Peyer's patch (tissue), 4 donors: ENCODE data around the gene DOCK3. TPM values are rescaled to one million over a fixed set of nuclear protein-coding genes. Genes with fewer than 3 reads are reported as not detected.
"Not testable (repeated sequence)": the region's sequence is repeated elsewhere in the genome, so short reads cannot be mapped to it uniquely, and the experiment has no call there.

Experiments used
- DNase-seq, 3 donors: peaks; one replicate each; pipeline ENCODE4 v3.0.0-alpha.2; 2017 to 2019
- H3K27ac ChIP-seq, 4 donors: fragments of 200-600 bp; sonication (generic); one replicate each; pipeline ENCODE4 v1.5.1; 2016 to 2019
- H3K27me3 ChIP-seq, 2 donors: fragments of 200-600 bp; sonication (generic); one replicate each; pipeline ENCODE4 v1.5.1; 2019
- H3K36me3 ChIP-seq, 3 donors: fragments of 200-600 bp; sonication (generic); one replicate each; pipeline ENCODE4 v1.5.1; 2016 to 2019
- H3K4me1 ChIP-seq, 4 donors: fragments of 200-600 bp; sonication (generic); one replicate each; pipeline ENCODE4 v1.5.1; 2016 to 2019
- H3K4me3 ChIP-seq, 4 donors: fragments of 200-600 bp; sonication (generic); 1 replicate in 3 of 4; 2 replicates in 1 of 4; pipeline ENCODE4 v1.5.1; 2016 to 2019; ENCODE audit warnings: mild to moderate bottlenecking in 1 of 4
- H3K9me3 ChIP-seq, 4 donors: fragments of 200-600 bp; sonication (generic); one replicate each; pipeline ENCODE4 v1.5.1; 2016 to 2019; ENCODE audit warnings: mild to moderate bottlenecking in 1 of 4
- CTCF ChIP-seq, 6 experiments: fragments of 450-650 bp in 4 of 6; fragments of 200-600 bp in 2 of 6; sonication (generic) in 1 of 6; IDR thresholded peaks; one replicate each; pipeline ENCODE4 v1.5.1; 2017 to 2019; ENCODE audit warnings: antibody characterized with exemption in 6 of 6, mild to moderate bottlenecking in 3 of 6, moderate library complexity in 1 of 6
- POLR2A ChIP-seq, 2 donors: fragments of 450-650 bp; IDR thresholded peaks; one replicate each; pipeline ENCODE4 v1.5.1; 2017; ENCODE audit warnings: antibody characterized with exemption in 2 of 2, mild to moderate bottlenecking in 2 of 2, moderate library complexity in 2 of 2
- total RNA-seq, 4 donors: library from RNA; depleted of rRNA; stranded (reverse); fragments of >200 nt; gene quantifications; one replicate each; pipeline ENCODE4 v1.1.0, GENCODE V29; 2016

DOCK3 gene
- total RNA-seq, 4 donors from 2014 or later: 0.28 to 0.83 (median 0.40) TPM; not detected in 1

- TF ChIP-seq POLR2A (IDR thresholded peaks at IDR 0.05) (no peak), CTCF (IDR thresholded peaks at IDR 0.05) (no peak)
- H3K27me3 ChIP-seq: no peaks in the 10 kb centered on the region
These were observed 75.1 kb downstream of the DOCK3 start for GRCh38 chr3:50749822-50750221.

GRCh38 chr3:50759015-50759414, 84.3 kb downstream of the DOCK3 start:
- Histone ChIP-seq H3K9me3 (no peaks in the 10 kb centered on the region), H3K27me3 (no peaks in the 10 kb centered on the region), H3K36me3 (no peaks in the 10 kb centered on the region), H3K4me1 (no peaks in the 10 kb centered on the region), H3K27ac (no peak overlapping the region), H3K4me3 (no peak overlapping the region)
- no peak for DNase-seq
- TF ChIP-seq CTCF (IDR thresholded peaks at IDR 0.05) (no peak), POLR2A (IDR thresholded peaks at IDR 0.05) (no peak)

More at GRCh38 chr3:50749822-50750221, 75.1 kb downstream of the DOCK3 start:
- Histone ChIP-seq H3K4me1 (no peaks in the 10 kb centered on the region), H3K9me3 (no peaks in the 10 kb centered on the region), H3K27ac (no peak overlapping the region), H3K36me3 (no peaks in the 10 kb centered on the region), H3K4me3 (no peak overlapping the region)
- DNase-seq: no peak

- TF ChIP-seq POLR2A (IDR thresholded peaks at IDR 0.05) (no peak), CTCF (IDR thresholded peaks at IDR 0.05) (no peak)
- no peak overlapping the region for H3K27ac ChIP-seq
- H3K36me3 ChIP-seq: no peaks in the 10 kb centered on the region
- no peak for DNase-seq
- H3K4me1 ChIP-seq: no peaks in the 10 kb centered on the region
- no peak overlapping the region for H3K4me3 ChIP-seq
- H3K27me3 ChIP-seq: no peaks in the 10 kb centered on the region
- H3K9me3 ChIP-seq: no peaks in the 10 kb centered on the region
These were observed 103.0 kb downstream of the DOCK3 start for GRCh38 chr3:50777680-50778079.

- H3K9me3 ChIP-seq, H3K4me1 ChIP-seq, DNase-seq, H3K27me3 ChIP-seq, H3K4me3 ChIP-seq, H3K36me3 ChIP-seq, H3K27ac ChIP-seq: not testable (repeated sequence)
These were observed 107.0 kb downstream of the DOCK3 start for GRCh38 chr3:50781766-50782165.

GRCh38 chr3:50786631-50787030, 111.9 kb downstream of the DOCK3 start:
- Histone ChIP-seq H3K4me1 (no peaks in the 10 kb centered on the region), H3K9me3 (no peaks in the 10 kb centered on the region), H3K36me3 (no peaks in the 10 kb centered on the region), H3K27ac (no peak overlapping the region), H3K4me3 (no peak overlapping the region), H3K27me3 (no peaks in the 10 kb centered on the region)
- no peak for DNase-seq
- TF ChIP-seq CTCF (IDR thresholded peaks at IDR 0.05) (no peak), POLR2A (IDR thresholded peaks at IDR 0.05) (no peak)

- H3K4me1 ChIP-seq, H3K4me3 ChIP-seq, DNase-seq, H3K27me3 ChIP-seq, H3K27ac ChIP-seq, H3K9me3 ChIP-seq, H3K36me3 ChIP-seq: not testable (repeated sequence)
These were observed 116.2 kb downstream of the DOCK3 start for GRCh38 chr3:50790894-50791293.

GRCh38 chr3:50792568-50792967, 117.8 kb downstream of the DOCK3 start:
- TF ChIP-seq POLR2A (IDR thresholded peaks at IDR 0.05): no peak
- no peak for TF ChIP-seq CTCF (IDR thresholded peaks at IDR 0.05)
- Histone ChIP-seq H3K4me3 (no peak overlapping the region), H3K9me3 (no peaks in the 10 kb centered on the region), H3K36me3 (no peaks in the 10 kb centered on the region), H3K27ac (no peak overlapping the region), H3K27me3 (no peaks in the 10 kb centered on the region), H3K4me1 (no peaks in the 10 kb centered on the region)
- no peak for DNase-seq

GRCh38 chr3:50803805-50804204, 129.1 kb downstream of the DOCK3 start:
- H3K4me3 ChIP-seq, H3K27me3 ChIP-seq, H3K27ac ChIP-seq, H3K4me1 ChIP-seq, H3K36me3 ChIP-seq, DNase-seq, H3K9me3 ChIP-seq: not testable (repeated sequence)

GRCh38 chr3:50804376-50804775, 129.6 kb downstream of the DOCK3 start:
- not testable (repeated sequence) for H3K4me3 ChIP-seq, H3K9me3 ChIP-seq, DNase-seq, H3K4me1 ChIP-seq, H3K27ac ChIP-seq, H3K36me3 ChIP-seq, H3K27me3 ChIP-seq
